OCI-LY1 (cell line): ENCODE measurements around the gene BACE2.

Experiments
- H2AFZ ChIP-seq: fragments of 200-600 bp; sonication (generic), shearing (Covaris generic); 2 replicates; pipeline ENCODE4 v1.6.0; 2014; ENCODE audit warnings: antibody characterized with exemption, mild to moderate bottlenecking, low read length
- H3F3A ChIP-seq: fragments of 200-600 bp; sonication (generic), shearing (Covaris generic); 2 replicates; pipeline ENCODE4 v1.6.0; 2014; ENCODE audit warnings: mild to moderate bottlenecking, antibody characterized with exemption, low read length, moderate library complexity; ENCODE audit not compliant: insufficient read depth
- H3K27ac ChIP-seq: fragments of 200-600 bp; sonication (generic); 2 replicates; pipeline ENCODE4 v1.5.1; 2014; ENCODE audit warnings: low read length, mixed run types, mild to moderate bottlenecking, low read depth; ENCODE audit not compliant: poor library complexity, severe bottlenecking
- H3K27me3 ChIP-seq: fragments of 200-600 bp; sonication (generic); 2 replicates; pipeline ENCODE4 v1.6.0; 2014; ENCODE audit warnings: antibody characterized with exemption, mild to moderate bottlenecking, low read length, moderate library complexity; ENCODE audit not compliant: insufficient read depth
- H3K36me3 ChIP-seq: fragments of 200-600 bp; sonication (generic); 2 replicates; pipeline ENCODE4 v1.6.1; 2014; ENCODE audit warnings: mild to moderate bottlenecking, antibody characterized with exemption, low read length, moderate library complexity, mixed read lengths; ENCODE audit not compliant: insufficient read depth
- H3K4me1 ChIP-seq: fragments of 200-600 bp; sonication (generic); 2 replicates; pipeline ENCODE4 v1.5.1; 2014; ENCODE audit warnings: mild to moderate bottlenecking, low read length, moderate library complexity; ENCODE audit not compliant: insufficient read depth, severe bottlenecking
- H3K4me2 ChIP-seq: fragments of 200-600 bp; sonication (generic), shearing (Covaris generic); 2 replicates; pipeline ENCODE4 v1.6.1; 2014; ENCODE audit warnings: low read length
- H3K4me3 ChIP-seq: fragments of 200-600 bp; sonication (generic); 2 replicates; pipeline ENCODE4 v1.5.1; 2014; ENCODE audit warnings: low read length, low read depth, mild to moderate bottlenecking, mixed read lengths; ENCODE audit not compliant: poor library complexity, severe bottlenecking
- H3K79me2 ChIP-seq: fragments of 200-600 bp; shearing (Covaris generic); 2 replicates; pipeline ENCODE4 v1.6.1; 2016; ENCODE audit warnings: mixed run types, low read length, mixed read lengths; ENCODE audit not compliant: insufficient read depth
- H3K9ac ChIP-seq: fragments of 200-600 bp; sonication (generic), shearing (Covaris generic); 2 replicates; pipeline ENCODE4 v1.6.1; 2014; ENCODE audit warnings: mild to moderate bottlenecking, low read length, mixed read lengths
- H3K9me2 ChIP-seq: fragments of 200-600 bp; sonication (generic), shearing (Covaris generic); 2 replicates; pipeline ENCODE4 v1.6.1; 2014; ENCODE audit warnings: low read depth, mild to moderate bottlenecking, low read length, mixed read lengths
- H3K9me3 ChIP-seq: fragments of 200-600 bp; shearing (Covaris generic); 2 replicates; pipeline ENCODE4 v1.6.1; 2014; ENCODE audit warnings: low read length, mixed read lengths
- H4K20me1 ChIP-seq: fragments of 200-600 bp; sonication (generic), shearing (Covaris generic); 2 replicates; pipeline ENCODE4 v1.6.0; 2016; ENCODE audit warnings: mild to moderate bottlenecking, low read length; ENCODE audit not compliant: insufficient read depth
- EZH2 ChIP-seq: fragments of 200-600 bp; sonication (generic), shearing (Covaris generic); IDR thresholded peaks from 2 replicates; pipeline ENCODE4 v1.8.0; 2017; ENCODE audit warnings: borderline replicate concordance, mixed run types, mild to moderate bottlenecking, antibody characterized with exemption, low read length, moderate library complexity, mixed read lengths
- TF ChIP-seq, protein P1 (sequence below): fragments of 200-600 bp; sonication (generic), shearing (Covaris generic); IDR thresholded peaks from 2 replicates; pipeline ENCODE4 v1.5.1; 2017; ENCODE audit warnings: mild to moderate bottlenecking, antibody characterized with exemption, low read length, moderate library complexity, mixed read lengths

The BACE2 gene

DNA sequence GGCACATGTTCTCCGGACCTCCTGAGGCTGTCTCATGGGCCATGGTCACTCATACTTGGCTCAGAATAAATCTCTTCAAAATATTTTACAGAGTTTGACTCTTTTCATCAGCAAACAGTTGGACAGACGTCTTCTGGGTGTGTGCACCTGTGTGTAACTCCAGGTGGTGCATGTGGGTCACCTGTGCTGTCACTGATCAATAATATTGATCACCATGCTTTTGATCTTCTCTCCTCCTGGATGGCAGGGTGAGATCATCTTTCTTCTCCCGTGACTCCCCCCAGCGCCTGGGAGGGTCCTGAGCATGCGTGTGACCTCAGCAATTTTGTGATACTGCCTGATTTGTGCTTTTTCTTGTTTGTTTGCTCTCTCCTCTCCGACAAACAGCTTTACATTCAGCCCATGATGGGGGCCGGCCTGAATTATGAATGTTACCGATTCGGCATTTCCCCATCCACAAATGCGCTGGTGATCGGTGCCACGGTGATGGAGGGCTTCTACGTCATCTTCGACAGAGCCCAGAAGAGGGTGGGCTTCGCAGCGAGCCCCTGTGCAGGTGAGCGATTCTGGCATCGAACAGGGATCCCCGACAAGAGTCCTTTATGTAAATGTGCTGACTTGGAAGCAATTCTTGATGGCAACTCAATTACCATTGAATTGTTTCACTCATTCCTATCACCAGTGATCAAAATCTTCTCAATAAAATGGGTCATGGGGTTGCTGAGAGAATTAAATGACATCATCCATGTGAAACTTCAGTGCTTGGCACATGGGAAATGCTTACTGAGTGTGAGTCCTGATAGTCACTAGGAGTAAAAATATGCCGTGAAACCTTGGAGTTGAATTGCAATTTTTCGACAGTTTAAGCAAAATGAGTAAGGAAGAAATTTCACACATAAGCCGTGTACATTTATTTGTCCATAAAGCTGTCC is 89.1 kb downstream of the BACE2 start:
- no peaks in the 10 kb centered on the region for H3K4me1 ChIP-seq
- TF ChIP-seq, protein P1, sequence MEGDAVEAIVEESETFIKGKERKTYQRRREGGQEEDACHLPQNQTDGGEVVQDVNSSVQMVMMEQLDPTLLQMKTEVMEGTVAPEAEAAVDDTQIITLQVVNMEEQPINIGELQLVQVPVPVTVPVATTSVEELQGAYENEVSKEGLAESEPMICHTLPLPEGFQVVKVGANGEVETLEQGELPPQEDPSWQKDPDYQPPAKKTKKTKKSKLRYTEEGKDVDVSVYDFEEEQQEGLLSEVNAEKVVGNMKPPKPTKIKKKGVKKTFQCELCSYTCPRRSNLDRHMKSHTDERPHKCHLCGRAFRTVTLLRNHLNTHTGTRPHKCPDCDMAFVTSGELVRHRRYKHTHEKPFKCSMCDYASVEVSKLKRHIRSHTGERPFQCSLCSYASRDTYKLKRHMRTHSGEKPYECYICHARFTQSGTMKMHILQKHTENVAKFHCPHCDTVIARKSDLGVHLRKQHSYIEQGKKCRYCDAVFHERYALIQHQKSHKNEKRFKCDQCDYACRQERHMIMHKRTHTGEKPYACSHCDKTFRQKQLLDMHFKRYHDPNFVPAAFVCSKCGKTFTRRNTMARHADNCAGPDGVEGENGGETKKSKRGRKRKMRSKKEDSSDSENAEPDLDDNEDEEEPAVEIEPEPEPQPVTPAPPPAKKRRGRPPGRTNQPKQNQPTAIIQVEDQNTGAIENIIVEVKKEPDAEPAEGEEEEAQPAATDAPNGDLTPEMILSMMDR, result no peak
- no peak for TF ChIP-seq EZH2
- no peaks in the 10 kb centered on the region for H3F3A ChIP-seq
- H3K4me2 ChIP-seq, result no peak overlapping the region
- no peaks in the 10 kb centered on the region for H3K36me3 ChIP-seq
- H3K27me3 ChIP-seq, result no peaks in the 10 kb centered on the region
- no peaks in the 10 kb centered on the region for H4K20me1 ChIP-seq
- no peak overlapping the region for H3K27ac ChIP-seq
- H2AFZ ChIP-seq, result no peak overlapping the region
- no peaks in the 10 kb centered on the region for H3K9me3 ChIP-seq
- no peak overlapping the region for H3K4me3 ChIP-seq
- H3K9ac ChIP-seq, result no peak overlapping the region
- no peaks in the 10 kb centered on the region for H3K9me2 ChIP-seq
- no peaks in the 10 kb centered on the region for H3K79me2 ChIP-seq

DNA sequence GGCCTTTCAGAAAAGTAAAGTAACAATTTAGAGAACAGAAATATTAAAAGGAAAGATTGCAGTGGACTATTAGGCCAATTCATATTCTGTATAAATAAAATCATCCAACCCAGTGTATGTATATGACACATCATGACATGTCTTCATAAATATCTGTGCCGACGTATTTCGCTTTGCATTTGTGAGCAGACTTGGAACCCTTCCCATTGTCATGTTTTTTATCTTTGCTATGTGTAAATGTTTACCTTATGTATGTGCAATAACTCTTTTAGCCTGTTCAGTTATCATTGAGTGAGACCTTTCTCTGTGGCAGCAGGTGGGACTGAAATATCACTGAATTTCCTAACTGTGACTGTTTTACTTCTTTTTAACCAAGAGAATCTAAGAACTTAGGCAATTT is 90.7 kb downstream of the BACE2 start:
- no peaks in the 10 kb centered on the region for H3K36me3 ChIP-seq
- no peak overlapping the region for H3K27ac ChIP-seq
- H3K79me2 ChIP-seq, result no peaks in the 10 kb centered on the region
- H3F3A ChIP-seq, result no peaks in the 10 kb centered on the region
- TF ChIP-seq EZH2, result no peak
- TF ChIP-seq, protein P1, result no peak
- H2AFZ ChIP-seq, result no peak overlapping the region
- no peaks in the 10 kb centered on the region for H3K4me1 ChIP-seq
- no peaks in the 10 kb centered on the region for H4K20me1 ChIP-seq
- no peaks in the 10 kb centered on the region for H3K9me3 ChIP-seq
- H3K9me2 ChIP-seq, result no peaks in the 10 kb centered on the region
- no peaks in the 10 kb centered on the region for H3K27me3 ChIP-seq
- no peak overlapping the region for H3K4me3 ChIP-seq
- H3K9ac ChIP-seq, result no peak overlapping the region
- H3K4me2 ChIP-seq, result no peak overlapping the region

DNA sequence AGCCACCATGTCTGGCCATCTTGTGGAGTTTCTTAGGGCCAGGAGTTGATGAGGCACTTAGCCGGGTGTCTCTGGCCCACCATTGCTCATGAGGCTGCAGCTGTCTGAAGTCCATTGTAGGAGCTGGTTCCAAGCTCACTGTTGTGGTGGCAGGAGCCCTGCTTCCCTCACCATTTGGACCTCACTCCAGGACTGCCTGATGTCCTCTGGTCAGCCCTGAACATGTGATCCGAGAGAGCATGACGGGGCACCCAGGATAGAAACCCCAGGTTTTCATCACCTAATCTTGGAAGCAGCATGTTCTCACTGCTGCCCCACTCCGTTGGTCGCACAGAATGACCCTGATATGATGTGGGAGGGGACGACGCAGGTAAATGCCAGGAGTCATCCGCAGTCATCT is 92.5 kb downstream of the BACE2 start:
- no peaks in the 10 kb centered on the region for H4K20me1 ChIP-seq
- no peak overlapping the region for H3K9ac ChIP-seq
- H3K27ac ChIP-seq, result no peak overlapping the region
- H2AFZ ChIP-seq, result no peak overlapping the region
- H3K79me2 ChIP-seq, result no peaks in the 10 kb centered on the region
- no peaks in the 10 kb centered on the region for H3K36me3 ChIP-seq
- H3K4me2 ChIP-seq, result no peak overlapping the region
- no peaks in the 10 kb centered on the region for H3K4me1 ChIP-seq
- no peaks in the 10 kb centered on the region for H3K9me2 ChIP-seq
- no peaks in the 10 kb centered on the region for H3F3A ChIP-seq
- no peaks in the 10 kb centered on the region for H3K27me3 ChIP-seq
- H3K9me3 ChIP-seq, result no peaks in the 10 kb centered on the region
- TF ChIP-seq, protein P1, result no peak
- TF ChIP-seq EZH2, result no peak
- H3K4me3 ChIP-seq, result no peak overlapping the region
